GM12801 (cell line): Measurements from ENCODE around the gene USP21.

Experiments used
- TF ChIP-seq, protein P1 (sequence below): IDR thresholded peaks from one replicate; pipeline ENCODE4 v1.5.1; 2011; ENCODE audit warnings: control low read depth; ENCODE audit not compliant: insufficient read length; ENCODE audit errors: extremely low read depth

Gene USP21

DNA sequence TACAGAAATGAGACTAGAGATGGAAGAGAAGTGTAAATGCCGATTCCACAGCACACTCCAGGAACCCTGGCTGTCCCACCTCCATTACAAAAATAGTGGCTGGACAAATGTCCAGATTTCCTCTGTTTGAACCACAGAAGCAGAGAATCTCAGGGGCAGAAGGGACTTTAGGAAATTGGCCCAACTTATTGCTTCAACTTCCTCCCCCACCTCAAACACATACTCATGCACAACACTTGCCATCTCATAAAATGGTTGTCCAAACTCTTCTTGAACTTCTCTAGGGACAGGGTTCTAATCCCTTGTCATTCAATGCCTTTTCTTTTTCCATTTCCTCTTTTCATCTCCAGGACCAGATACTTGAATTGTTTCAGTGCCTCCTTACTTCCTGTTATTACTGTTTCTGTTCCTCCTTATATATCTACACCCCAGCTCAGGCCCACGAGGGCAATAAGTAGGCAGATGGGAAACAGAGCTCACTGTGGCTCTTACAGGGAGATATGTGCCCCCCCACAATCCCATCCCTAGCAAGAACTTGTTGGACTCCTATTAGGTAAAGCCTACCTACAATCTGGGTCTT lies 26.5 kb downstream of the USP21 start:
- TF ChIP-seq, protein P1, sequence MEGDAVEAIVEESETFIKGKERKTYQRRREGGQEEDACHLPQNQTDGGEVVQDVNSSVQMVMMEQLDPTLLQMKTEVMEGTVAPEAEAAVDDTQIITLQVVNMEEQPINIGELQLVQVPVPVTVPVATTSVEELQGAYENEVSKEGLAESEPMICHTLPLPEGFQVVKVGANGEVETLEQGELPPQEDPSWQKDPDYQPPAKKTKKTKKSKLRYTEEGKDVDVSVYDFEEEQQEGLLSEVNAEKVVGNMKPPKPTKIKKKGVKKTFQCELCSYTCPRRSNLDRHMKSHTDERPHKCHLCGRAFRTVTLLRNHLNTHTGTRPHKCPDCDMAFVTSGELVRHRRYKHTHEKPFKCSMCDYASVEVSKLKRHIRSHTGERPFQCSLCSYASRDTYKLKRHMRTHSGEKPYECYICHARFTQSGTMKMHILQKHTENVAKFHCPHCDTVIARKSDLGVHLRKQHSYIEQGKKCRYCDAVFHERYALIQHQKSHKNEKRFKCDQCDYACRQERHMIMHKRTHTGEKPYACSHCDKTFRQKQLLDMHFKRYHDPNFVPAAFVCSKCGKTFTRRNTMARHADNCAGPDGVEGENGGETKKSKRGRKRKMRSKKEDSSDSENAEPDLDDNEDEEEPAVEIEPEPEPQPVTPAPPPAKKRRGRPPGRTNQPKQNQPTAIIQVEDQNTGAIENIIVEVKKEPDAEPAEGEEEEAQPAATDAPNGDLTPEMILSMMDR = no peak

DNA sequence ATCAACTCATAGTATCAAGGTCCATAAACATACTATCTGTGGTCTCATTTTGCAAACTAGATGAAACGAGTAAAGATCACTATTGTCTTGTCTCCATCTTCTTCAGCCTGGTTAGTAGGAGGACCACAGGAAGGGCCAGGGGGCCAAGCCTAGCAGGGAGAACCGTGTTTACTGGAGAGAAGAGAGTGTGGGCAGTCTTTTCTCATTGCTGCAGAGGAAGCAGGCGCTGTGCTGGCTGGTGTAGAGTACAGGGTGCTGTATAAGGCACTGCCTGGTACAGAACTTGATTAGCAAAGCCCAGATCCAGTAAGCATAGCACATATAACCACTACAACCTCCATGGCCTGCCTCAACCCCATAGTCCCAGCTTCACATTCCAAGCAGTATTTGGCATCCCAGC lies 28.0 kb downstream of the USP21 start:
- TF ChIP-seq, protein P1 = no peak

DNA sequence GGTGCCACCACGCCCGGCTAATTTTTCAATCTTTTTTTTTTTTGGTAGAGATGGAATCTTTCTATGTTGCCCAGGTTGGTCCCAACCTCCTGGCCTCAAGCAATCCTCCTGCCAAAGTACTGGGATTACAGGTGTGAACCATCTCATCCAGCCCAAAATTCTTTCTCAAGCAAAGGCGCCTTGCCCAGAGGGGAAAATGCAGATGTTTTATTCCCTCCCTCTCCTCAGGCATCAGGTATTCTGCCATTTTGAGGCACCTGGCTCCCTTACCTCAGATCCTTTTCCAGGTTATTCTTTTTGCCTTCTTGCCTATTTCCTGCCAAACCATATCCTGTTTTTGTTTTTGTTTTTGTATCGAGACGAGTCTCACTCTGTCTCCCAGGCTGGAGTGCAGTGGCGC lies 29.1 kb downstream of the USP21 start:
- TF ChIP-seq, protein P1 = no peak

DNA sequence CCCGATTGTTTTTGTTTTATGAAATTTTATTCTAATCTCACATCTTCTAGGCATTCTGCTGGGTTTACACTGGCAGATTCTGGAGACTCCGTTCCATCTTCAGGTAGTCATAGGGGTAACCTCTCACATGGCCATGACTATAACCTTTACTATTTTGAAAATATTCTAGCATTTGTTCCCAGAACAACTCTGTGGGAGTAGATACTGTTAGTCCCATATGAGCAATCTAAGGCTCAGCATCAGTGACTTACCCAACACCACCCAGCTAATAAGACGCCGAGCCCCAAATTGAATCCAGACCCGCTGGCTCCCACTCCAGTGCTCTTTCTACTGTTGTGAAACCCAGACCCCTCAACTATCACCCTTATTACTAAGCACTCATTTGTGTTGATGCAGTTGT lies 29.7 kb downstream of the USP21 start:
- TF ChIP-seq, protein P1 = no peak

DNA sequence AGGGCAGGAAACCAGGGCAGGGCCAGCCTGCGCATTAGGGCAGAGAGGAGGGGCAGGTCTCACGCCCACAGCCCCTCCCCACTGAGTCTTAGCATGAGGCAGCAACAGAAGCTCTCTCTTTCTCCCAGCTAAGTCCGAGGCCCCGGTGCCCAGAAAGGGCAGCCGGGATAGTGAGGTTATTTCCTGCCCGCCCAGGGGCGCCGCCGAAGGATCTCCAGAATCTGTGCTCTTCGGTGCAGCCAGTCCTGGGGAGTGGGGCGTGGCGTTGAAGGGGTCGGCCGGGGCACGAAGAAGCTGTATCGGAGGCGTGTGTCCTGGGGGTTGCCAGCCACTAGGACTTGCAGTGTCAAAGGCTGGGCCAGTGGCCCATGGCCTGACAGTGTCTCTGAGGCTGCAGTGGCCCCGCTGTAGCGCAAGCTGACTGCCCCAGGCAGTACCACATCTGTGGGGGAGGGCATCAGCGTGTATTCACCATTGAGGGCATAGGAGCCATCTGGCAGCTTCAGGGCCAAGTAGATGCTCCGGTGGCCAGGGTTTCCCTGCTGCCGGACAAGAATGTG lies 31.7 kb downstream of the USP21 start:
- TF ChIP-seq, protein P1 = no peak

DNA sequence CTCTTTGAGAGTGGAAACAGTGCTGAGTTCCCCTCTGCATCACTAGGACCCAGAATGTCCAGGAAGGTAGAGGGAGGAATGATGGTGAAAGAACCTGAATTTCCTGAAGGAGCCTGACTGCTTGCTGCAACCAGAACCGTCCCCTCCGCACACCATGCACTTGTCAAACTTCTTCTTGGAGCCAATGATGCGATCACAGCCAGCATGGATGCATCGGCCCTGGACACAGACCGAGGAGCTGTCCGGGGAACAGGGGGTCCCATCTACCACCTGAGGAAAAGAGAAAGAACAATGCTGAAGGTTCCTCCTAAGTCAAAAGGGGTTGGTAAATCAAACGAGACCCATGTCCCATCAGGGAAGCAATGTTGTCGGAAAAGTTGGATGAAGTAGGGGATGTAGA lies 32.7 kb downstream of the USP21 start:
- TF ChIP-seq, protein P1 = no peak

DNA sequence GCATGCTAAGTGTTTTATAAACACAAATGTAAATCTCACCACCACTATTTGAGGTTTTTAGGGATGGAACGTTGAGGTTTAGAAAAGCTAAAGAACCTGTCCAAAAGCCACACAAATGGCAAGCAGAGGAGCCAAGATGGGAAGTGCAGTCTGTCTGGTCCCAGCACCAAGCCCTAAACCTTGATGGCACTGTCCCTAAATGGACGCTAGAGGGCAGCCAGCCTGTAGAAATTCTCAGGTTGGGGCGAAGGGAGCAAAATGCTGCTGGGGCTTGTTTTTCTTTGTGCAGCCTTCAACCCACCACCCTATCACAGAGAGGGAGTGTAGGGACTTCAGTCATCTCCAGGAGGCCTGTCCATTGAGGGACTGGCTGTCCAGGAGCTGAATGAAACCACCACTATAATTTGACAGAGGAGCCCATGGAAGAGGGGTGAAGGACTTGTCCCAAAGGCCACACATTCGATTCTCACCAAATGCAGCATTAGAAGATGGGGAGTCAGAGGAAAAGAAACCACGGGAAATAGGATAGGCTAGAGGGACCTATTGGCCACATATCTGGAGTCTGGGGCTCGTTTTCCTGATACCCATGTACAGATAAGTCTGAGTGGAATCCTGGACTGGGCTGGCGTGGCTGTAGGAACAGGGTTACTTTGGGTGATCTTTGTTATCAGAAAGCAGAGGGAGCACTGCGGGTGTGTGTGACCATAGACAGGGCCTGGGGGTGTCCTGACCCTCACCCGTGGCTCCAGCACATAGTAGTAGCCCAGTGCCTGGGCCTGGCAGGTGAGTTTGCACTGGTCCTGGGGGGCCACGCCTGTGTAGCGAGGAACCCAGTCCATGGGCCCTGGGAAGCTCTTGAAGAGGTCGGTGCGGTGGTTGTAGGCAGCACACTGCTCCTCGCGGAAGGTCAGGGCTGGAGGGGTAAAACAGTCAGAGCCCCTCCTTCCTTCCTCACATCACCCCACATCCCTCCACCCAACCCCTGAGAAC lies 33.5 kb downstream of the USP21 start:
- TF ChIP-seq, protein P1 = no peak
